Testis (tissue), 2 donors: ENCODE results near the gene GAPVD1.
A peak's percentile ranks its signal among the peaks of the same experiment; 100 is the strongest.

Experiments
- CTCF ChIP-seq, 3 experiments: fragments of 450-650 bp in 2 of 3; fragments of 200-600 bp in 1 of 3; sonication (generic) in 1 of 3; IDR thresholded peaks; one replicate each; pipeline ENCODE4 v1.5.1; 2016 to 2019; ENCODE audit warnings: antibody characterized with exemption in 3 of 3, mild to moderate bottlenecking in 2 of 3, moderate library complexity in 1 of 3
- POLR2A ChIP-seq: fragments of 450-650 bp; IDR thresholded peaks from one replicate; pipeline ENCODE4 v1.6.1; 2017; ENCODE audit warnings: antibody characterized with exemption, mild to moderate bottlenecking, moderate library complexity

- TF ChIP-seq CTCF (IDR thresholded peaks at IDR 0.05) (peak; percentile 62 to 88 (median 81)), POLR2A (no peak)
Measured at GRCh38 chr9:125407974-125408900, 146.6 kb downstream of the GAPVD1 start.
